GM19468 (cell line): ENCODE results near the gene RAP1GAP2.
"Not testable (repeated sequence)": the region's sequence is repeated elsewhere in the genome, so short reads cannot be mapped to it uniquely, and the experiment has no call there.

Source experiments
- ATAC-seq: cut with Tn5 transposase; IDR thresholded peaks from one replicate; pipeline ENCODE4 v1.9.1; 2021; ENCODE audit warnings: mild to moderate bottlenecking, moderate library complexity, moderate number of reproducible peaks; ENCODE audit not compliant: unreplicated experiment; ENCODE audit errors: extremely low read depth

Gene RAP1GAP2

DNA sequence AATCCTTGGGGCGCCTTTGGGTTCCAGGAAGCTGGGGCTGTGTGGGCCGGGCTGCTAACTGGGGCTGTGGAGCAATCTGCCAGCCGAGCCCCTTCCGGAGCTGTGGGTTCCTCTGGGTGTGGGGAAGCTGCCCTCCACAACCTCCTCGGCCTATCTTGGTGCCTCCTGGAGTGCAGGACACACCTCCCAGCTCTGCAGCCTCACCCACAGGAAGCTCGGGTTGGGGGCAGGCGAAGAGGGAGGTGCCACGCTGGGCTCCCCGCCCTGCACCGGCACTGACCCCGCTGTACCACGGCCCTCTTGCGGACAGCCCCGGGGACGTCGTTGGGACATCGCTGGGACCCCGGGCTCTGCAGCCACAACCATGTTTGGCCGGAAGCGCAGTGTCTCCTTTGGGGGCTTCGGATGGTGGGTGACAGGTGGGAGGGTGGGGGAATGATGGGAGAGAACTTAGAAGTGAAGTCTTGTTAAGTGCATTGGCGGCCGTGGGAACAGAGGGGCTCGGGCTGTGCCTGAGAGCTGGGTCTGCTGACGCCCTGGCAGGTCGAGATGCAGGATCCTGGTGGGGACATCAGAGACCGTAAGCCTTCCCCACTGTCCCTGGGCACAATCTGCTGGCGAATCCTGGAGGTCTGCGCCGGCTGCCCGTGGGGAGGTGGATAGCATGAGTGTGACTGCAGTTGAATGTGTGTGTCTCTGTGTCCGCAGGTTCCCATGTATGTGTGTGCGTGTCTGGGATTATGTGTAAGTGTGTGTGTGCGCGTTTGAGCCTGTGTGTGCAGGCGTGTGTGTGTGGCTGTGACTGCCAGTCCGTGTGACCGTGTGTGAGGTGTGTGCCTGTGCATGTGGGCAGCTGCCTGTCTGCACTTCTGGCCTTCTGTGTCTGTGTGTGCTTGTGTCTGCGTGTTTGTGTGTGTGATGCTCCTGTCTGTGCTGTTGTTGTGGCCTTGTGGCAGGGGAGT lies at the start of gene RAP1GAP2:
Gene RAP1GAP2 (plus strand): TSS at position 275 of the 962 bp plus-strand sequence. CDS start 90 bp downstream, at position 365.
- no peak for ATAC-seq

DNA sequence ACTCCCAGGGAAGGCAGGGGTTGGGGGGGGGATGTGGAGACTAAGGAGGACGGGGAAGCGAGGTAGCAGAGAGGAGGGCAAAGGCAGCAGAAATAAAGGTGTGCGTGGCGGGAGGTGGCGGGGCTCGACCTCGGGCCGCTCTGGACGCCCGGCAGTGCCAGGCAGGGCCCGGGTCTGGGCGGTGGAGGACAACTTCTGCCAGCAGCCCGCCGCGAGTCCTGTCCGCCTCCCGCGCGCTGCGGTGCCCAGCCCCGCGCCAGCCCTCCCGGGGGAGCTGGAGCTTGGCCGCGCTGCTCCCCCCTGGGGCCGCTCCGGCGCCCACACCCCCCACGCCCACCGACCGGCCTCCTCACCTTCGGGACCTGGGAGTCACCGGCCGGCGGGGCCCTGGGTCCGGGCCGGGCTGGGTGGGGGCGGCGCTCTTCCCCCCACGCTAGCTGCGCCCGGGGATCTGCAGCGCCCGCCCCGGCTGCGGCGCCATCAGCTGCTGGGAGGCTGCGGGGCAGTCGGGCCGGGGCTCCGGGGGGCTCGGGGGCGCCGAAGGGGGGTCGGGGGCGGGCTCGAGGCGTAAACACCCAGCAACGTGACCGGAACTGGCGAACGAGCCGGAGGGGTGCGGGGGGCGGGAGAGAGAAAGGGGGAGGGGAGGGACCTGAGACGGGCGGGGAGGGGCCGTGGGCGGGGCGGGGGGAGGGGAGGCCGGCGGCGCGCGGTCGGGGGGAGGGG lies 47.0 kb upstream of the RAP1GAP2 start, which contains the start of gene CCDC92B:
Gene CCDC92B (minus strand): TSS at position 595 of the 726 bp plus-strand sequence. CDS start 14,507 bp downstream, outside the sequence.
- ATAC-seq, result no peak

DNA sequence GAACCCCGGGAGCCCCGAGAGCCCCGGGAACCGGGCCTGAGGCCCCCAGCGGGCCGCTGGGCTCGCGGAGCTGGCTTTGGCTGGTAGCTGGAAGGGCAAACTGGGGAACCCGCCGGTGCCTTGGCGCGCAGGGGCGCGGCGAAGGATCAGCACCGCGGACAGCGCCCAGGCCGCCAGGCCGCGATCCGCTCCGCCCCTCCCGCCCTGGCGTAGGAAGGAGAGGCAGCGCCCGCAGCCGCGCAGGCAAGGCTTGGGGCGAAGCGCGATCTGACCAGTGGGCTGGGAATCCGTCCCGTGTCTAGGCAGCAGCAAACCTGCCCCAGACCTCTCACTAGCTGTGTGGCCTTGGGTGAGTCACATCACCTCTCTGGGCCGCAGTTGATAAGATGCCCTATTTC lies 46.5 kb upstream of the RAP1GAP2 start:
- ATAC-seq, result no peak

DNA sequence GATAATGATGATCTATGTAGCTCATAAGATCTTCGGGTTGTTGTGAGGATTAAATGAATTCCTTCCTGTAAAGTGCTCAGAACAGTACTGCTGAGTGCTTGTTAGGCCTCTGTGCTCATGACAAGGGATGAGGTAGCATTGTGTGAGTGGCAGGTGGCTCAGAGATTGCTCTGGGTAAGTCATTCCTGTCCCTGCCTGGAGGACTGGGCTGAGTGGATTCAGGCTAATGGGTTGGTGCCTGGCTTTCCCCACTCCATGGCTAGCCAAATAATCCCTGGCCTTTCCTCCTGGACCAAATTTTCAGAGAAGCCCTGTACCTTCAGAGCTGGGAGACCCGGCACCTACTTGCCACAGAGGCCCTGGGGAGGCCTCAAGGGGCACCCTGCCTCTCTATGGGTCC lies 45.5 kb upstream of the RAP1GAP2 start:
- no peak for ATAC-seq

DNA sequence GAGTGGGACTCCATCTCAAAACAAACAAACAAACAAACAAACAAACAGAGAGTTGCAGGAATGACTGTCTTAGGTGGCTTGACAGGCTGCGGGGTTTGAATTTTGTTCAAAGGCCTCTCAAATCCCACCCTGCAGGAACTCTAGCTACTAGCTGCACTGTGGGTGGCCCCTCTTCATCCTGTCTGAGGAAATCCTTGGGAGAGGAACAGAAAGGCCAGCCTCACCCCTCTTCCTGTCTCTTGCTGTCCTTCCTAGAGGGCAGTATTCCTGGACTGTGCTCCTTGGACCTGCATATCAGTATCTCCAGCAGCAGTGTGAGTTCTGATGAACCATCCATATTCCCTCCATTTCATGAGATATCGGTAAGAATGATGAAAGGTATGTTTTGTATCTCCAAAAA lies 44.7 kb upstream of the RAP1GAP2 start:
- no peak for ATAC-seq

DNA sequence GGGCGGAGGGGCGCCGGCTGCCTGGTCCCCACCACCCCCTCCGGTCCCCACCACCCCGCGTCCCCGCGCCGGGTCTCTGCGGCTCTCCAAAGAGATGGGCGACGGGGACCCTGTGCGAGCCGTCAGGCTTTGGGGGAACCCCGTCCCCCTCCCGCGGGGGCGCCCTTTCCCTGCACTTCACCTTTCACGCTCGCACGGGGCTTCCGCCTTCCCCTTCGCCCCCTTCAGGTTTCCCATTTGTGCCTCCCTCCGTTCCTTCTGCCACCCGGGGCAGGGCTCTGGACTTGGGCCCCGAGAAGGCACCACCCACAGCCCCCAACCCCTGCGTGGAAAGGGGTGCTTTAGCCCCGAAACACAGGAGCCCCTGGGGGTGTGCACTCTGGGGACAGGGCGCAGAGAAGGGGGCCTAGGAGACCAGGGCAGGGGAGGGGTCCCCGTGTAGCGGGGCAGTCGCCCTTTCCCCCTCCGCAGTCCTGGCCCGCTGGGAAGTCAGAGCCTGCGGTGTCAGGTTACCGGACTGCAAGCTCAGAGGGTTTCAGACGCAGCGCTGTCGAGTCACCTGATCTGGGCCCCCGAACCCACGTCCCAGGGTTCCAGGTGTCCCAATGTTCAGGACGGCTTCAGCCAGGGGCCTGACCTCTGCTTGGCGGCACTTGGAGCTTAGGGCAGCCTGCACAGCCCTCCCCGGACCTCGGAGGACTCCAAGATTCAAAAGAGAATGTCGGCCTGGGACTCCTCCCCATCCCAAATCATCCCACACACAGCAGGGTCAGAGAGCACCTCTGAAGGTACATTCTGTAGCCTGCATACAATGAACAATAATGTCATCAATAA lies 40.1 kb upstream of the RAP1GAP2 start:
- ATAC-seq, result no peak

DNA sequence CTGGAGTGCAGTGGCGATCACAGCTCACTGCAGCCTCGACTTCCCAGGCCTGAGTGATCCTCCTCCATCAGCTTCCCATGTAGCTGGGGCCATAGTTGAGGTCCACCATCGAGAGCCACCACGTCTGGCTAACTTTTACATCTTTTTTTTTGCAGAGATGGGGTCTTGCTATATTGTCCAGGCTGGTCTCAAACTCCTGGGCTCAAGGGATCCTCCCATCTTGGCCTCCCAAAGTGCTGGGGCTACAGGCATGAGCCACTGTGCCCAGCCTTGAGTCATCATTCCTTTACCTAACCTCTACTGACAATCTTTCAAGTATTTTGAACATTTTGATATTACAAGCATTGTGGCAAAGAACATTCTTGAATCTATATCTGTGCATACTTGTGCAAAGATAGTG lies 37.4 kb upstream of the RAP1GAP2 start:
- no peak for ATAC-seq

DNA sequence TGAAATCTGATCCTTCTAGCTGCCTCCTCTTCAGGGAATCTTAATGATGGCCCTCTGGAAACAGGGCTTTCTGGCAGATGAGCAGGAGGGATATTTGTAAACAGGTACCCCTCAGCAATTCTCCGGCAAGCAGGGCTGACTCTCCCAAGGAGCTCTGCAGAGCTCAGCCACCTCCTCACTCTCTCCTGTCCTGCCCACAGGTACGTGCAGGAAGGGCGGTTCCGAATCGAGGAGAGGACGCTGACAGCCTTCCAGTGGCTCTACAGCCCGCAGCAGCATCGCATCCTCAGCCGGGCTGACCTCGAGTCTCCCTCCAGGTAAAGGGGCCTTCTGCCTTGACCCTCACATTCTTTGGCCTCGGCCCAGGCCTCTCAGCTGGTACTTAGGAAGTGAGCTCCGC lies 26.1 kb upstream of the RAP1GAP2 start:
- no peak for ATAC-seq

DNA sequence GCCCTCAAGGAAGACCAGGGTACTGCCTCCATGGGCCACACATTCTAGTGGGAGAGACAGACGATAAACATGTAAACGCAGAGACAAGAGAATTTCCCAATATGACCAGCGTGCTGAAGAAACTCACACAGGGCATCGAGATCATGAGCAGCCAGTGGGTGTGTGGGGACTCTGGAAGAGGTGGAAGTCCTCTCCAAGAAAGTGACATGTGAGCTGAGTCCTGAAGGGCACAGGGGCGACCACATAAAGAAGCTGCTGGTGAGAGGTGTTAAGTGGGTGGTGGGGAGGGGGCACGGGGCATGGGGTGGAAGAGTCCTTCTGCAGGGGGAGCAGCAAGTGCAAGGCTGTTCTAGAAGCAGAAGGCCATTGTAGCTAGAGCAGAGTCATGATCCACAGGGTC lies 21.0 kb upstream of the RAP1GAP2 start:
- no peak for ATAC-seq

DNA sequence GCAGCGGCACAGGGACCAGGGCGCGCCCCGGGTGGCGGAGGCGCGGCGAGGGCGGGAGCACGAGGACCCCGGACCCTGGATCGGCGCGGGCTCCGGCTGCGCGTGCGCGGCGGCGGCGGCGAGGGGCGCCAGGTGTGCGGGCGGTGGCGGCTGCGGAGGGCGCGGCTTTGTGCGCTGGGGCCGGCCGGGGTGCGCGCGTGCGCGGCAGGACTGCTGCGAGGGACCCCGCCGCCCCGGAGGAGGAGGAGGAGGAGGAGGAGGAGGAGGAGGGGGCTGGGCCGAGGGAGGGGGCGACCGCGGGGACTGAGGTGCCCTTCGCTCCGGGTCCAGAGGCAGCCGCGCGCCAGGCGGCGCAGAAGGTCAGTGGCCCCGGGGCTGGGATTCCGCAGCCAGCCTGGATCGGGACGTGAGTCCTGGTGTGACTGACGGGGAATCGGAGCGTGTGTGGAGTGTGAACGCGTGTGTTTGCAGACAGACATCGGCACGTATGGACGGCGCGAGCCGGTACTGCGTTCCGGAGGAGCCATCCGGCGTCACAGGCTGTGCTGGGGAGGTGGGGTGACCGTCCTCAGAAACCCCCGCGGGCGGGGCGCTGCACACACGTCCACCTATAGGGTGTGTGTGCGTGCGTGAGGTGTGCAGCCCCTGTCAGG lies 19.5 kb upstream of the RAP1GAP2 start:
- no peak for ATAC-seq

DNA sequence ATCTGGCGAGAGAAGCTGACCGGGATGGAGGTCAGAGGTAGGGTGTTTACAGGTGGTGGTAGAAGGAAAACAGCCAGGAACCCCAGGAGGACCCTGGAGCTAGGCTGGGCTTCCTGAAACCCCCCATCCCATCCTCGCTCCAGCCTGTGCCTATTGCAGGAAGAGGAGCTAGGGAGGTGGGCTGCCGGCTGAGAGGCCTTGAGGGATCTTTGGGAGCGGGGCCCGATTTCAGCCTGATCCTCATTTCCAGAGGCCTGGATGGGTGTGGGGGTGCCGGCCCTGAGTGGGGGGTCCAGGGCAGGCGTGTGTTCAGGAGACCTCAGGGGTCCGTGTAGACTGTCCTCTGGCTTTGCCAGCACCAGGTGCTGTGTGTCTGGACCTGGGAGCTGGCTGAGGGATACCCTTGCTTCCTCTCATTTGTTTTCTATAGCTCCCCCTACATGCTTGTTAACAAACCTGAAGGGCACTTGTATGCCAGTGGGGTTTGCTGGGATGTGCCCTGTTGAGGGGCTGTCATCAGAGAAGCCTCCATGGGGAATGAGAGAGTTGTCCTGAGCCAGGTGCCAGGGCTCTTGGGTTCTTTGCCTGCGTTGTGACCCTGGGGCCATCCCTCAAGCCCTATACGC lies 18.9 kb upstream of the RAP1GAP2 start:
- ATAC-seq, result no peak

DNA sequence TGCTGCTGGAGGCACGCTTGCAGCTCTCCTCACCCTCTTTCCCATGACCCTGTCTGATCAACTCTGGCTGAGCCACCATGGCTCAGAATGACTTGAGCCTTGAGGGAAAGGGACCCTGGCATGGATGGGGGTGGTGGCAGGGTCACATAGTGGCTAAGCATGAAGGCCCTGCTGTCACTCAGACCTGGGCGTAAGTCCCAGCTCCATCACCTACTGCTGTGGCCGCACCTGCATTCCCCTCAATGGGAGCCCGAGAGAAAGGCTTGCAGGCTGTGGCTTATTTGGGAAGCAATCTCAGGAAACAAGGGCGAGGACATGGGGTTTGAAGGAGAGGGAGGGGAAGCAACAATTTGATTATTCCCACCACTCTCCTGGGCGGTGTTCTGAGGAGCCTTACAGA lies 17.7 kb upstream of the RAP1GAP2 start:
- ATAC-seq, result no peak

DNA sequence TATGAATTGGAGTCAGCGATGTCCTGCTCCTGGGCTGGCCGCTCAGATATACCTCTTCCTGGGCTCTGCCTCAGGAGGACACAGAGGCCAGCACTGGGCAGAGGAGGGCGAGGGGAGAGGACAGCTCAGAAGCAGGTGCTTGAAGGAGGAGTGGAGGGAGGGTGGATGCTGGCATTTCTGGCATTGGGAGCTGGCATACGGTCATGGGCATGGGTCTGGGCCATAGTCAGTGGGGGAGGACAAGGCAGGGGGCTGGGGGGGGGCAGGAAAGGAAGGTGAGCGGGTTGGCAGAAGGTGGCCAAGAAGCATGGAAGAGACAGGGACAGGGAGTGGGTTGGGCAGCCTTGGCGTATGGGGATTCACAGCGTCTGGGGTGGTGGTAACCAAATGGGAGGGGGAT lies 16.7 kb upstream of the RAP1GAP2 start:
- no peak for ATAC-seq

DNA sequence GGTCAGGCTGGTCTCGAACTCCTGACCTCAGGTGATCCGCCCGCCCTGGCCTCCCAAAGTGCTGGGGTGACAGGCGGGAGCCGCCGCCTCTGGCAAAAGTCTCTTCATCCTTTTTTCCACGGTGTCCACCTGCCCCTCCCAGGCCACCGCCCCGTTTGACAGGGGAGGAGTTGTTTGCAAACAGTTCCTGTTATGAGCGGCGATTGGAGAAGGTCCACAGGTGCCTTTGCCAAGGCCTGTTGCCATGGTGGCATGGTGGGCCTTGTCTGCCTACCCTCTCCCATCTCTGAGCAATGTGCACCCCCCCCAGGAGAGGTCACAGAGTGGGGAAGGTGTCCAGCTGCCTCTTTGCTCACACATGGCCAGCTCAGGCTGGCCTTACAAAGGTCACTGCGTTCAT lies 16.0 kb upstream of the RAP1GAP2 start:
- no peak for ATAC-seq

DNA sequence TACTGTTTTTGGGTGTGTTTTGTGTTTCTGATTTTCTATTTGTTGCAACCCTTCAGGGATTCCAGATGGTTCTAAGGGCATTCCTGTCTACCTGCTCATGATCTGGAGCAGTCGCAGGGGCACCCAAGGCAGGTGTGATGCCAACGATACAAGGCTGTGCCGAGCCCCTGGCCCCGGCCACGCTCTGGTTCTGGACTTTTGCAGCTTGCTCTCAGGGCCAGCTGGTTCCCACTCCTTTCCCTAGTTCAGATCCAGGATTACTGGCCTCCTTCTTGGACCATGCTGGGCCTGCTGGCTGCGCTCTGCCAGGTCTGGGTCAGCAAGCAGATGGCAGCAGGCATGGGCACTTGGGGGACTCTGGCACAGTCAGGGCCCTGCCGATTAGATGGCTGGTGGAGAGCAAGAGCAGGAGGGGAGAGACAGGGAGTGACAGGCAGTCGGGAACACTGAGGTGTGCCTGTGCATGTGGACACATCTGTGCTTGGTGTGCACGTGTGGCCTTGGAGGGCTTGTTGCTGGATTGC lies 15.2 kb upstream of the RAP1GAP2 start:
- no peak for ATAC-seq

DNA sequence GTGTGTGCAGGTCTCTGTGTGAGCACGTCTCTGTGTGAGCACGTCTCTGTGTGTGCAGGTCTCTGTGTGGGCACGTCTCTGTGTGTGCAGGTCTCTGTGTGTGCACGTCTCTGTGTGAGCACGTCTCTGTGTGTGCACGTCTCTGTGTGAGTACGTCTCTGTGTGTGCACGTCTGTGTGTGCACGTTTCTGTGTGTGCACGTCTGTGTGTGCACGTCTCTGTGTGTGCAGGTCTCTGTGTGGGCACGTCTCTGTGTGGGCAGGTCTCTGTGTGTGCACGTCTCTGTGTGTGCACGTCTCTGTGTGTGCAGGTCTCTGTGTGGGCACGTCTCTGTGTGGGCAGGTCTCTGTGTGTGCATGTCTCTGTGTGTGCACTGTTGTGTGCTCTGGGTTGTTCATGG lies 14.6 kb upstream of the RAP1GAP2 start:
- not testable (repeated sequence) for ATAC-seq

DNA sequence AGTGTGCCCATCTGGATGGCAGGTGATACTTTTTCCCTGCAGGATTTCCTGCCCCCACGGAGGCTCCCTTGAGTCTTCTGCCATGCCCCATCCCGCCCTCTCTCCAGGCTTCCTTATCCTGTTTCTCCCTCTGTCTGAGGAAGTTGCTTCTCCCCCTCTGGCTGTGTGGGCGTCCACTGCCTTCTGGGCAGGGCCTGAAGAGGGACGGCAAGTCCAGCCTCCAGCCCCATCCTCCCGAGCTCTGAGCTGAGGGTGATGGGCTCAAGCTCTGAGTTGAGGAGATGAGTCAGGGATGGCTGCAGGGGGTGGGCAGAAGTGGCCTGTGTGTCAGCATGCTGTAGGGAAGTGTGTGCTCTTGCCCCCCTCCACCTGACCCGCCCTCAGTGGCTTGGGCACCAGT lies 14.2 kb upstream of the RAP1GAP2 start:
- no peak for ATAC-seq

DNA sequence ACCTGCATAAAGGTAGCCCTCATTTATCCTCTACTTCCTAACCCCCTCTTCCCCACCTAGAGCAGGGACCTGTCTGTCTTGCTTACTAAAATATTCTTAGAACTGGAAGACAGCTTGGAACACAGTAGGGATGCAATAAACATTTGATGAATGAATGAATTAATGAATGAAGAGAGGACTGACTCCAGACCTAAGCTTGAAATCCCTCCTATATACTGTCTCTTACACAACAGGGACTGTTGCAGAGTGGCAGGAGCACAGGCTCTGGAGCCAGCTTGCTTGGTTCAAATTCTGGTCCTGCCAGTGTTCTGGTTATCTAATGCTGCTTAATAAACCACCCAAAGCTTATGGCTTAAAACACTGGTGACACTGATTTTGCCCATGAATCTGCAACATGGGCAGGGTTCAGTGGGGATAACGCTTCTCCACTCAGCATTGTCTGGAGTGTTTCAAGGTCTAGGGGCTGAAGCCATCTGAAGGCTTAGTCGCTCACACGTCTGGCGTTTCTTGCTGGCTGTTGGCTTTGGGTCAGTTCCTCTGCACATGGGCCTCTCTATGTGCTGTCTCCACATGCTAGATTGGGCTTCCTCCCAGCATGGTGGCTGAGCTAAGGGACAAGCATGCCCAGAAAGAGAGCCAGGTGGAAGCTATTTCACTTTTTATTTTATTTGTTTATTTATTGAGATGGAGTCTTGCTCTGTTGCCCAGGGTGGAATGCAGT lies 12.8 kb upstream of the RAP1GAP2 start:
- ATAC-seq, result no peak

DNA sequence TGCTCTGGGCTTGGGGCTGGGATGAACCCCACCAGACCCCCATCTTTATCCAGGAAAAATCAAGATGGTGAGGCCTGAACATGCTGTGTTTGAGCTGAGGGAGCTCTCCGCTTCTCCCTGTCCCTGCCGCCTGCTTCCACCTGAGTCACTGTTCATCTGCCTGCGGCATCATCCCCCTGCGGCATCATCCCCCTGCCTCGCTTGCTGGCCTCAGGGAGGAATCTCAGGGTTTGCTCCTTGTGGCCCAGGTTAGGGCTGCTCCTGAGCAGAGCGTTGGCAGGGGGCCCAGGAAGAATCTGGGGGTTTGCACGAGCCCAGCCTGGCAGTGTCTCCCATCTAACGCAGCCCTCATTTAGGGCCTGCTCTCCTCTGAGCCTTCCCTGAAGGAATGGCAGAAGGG lies 11.4 kb upstream of the RAP1GAP2 start:
- ATAC-seq, result no peak
